Keratinocyte (primary cell): ENCODE results near the gene SLC17A3. TPM values are rescaled to one million over a fixed set of nuclear protein-coding genes. Genes with fewer than 3 reads are reported as not detected.

Experiments
- DNase-seq: peaks from one replicate; pipeline ENCODE4 v3.0.0-alpha.2; 2011; ENCODE audit warnings: low read depth, missing footprints, low spot score
- FAIRE-seq: peaks from 2 replicates; lab custom pipeline; 2011; peaks lifted over from hg19 to GRCh38; lab: Jason Lieb, UNC
- H2AFZ ChIP-seq: 2 replicates; pipeline ENCODE4 v1.6.0; 2012; ENCODE audit warnings: low read length, control low read depth, inconsistent platforms; ENCODE audit not compliant: control insufficient read depth
- H3K27ac ChIP-seq: 2 replicates; pipeline ENCODE4 v1.5.1; 2011; ENCODE audit warnings: low read length; ENCODE audit not compliant: control insufficient read depth, insufficient read depth
- H3K27me3 ChIP-seq: 3 replicates; pipeline ENCODE4 v1.6.0; 2011; ENCODE audit warnings: low read length; ENCODE audit not compliant: control insufficient read depth, insufficient read depth; ENCODE audit errors: extremely low read depth
- H3K36me3 ChIP-seq, 2 experiments: 2 replicates in 1 of 2; 3 replicates in 1 of 2; pipeline ENCODE4 v1.5.1; 2011; ENCODE audit warnings: low read length in 2 of 2, mild to moderate bottlenecking in 1 of 2; ENCODE audit not compliant: control insufficient read depth in 2 of 2, insufficient read depth in 2 of 2; ENCODE audit errors: extremely low read depth in 1 of 2
- H3K4me1 ChIP-seq: 3 replicates; pipeline ENCODE4 v1.5.1; 2011; ENCODE audit warnings: low read length; ENCODE audit not compliant: control insufficient read depth, insufficient read depth; ENCODE audit errors: extremely low read depth
- H3K4me2 ChIP-seq: 3 replicates; pipeline ENCODE4 v1.6.0; 2011; ENCODE audit warnings: low read depth, low read length; ENCODE audit not compliant: control insufficient read depth, insufficient read depth; ENCODE audit errors: extremely low read depth
- H3K4me3 ChIP-seq, 3 experiments: fragments of 200-600 bp in 1 of 3; sonication (generic) in 1 of 3; 2 replicates in 2 of 3; 3 replicates in 1 of 3; pipeline ENCODE4 v1.5.1; 2011 to 2016; ENCODE audit warnings: low read length in 3 of 3, mild to moderate bottlenecking in 3 of 3, control low read depth in 2 of 3, inconsistent platforms in 1 of 3, low read depth in 1 of 3, mixed read lengths in 1 of 3, mixed run types in 1 of 3, moderate library complexity in 1 of 3; ENCODE audit not compliant: control insufficient read depth in 2 of 3, insufficient read depth in 2 of 3; ENCODE audit errors: extremely low read depth in 1 of 3
- H3K79me2 ChIP-seq: 2 replicates; pipeline ENCODE4 v1.6.0; 2012; ENCODE audit warnings: low read length; ENCODE audit not compliant: control insufficient read depth, insufficient read depth
- H3K9ac ChIP-seq: 3 replicates; pipeline ENCODE4 v1.6.0; 2011; ENCODE audit warnings: low read length; ENCODE audit not compliant: control insufficient read depth, insufficient read depth; ENCODE audit errors: extremely low read depth
- H3K9me1 ChIP-seq: 3 replicates; pipeline ENCODE4 v1.6.0; 2011; ENCODE audit warnings: low read length; ENCODE audit not compliant: control insufficient read depth, insufficient read depth; ENCODE audit errors: extremely low read depth
- H3K9me3 ChIP-seq: 2 replicates; pipeline ENCODE4 v1.5.1; 2012; ENCODE audit warnings: low read depth, low read length; ENCODE audit not compliant: control insufficient read depth
- H4K20me1 ChIP-seq: 3 replicates; pipeline ENCODE4 v1.6.0; 2011; ENCODE audit warnings: low read length; ENCODE audit not compliant: control insufficient read depth, insufficient read depth; ENCODE audit errors: extremely low read depth
- EZH2 ChIP-seq: IDR thresholded peaks from one replicate; pipeline ENCODE4 v1.6.1; 2012; ENCODE audit warnings: inconsistent platforms, mild to moderate bottlenecking, low read length, moderate library complexity
- dilution Hi-C: fragments of 300-500 bp; cut with MboI; formaldehyde crosslinking; loops from one replicate; pipeline ENCODE4 v1.7.0; 2020; ENCODE audit warnings: low sequenced_read_pairs; ENCODE audit not compliant: extremely low pct_ligation_motif_present
- polyA plus RNA-seq, 5 experiments: library from polyadenylated mRNA; depleted of rRNA in 3 of 5; stranded (reverse) in 3 of 5; stranded (forward) in 1 of 5; unstranded in 1 of 5; fragments of >200 nt; gene quantifications; 1 replicate in 1 of 5; 2 replicates in 3 of 5; 3 replicates in 1 of 5; pipeline versions ENCODE4 v1.2.1 to v1.2.3, GENCODE V29; 2011 to 2012; ENCODE audit warnings: missing spikeins in 2 of 5, low read depth in 1 of 5, low replicate concordance in 1 of 5
- TF ChIP-seq, protein P1 (sequence below), 3 experiments: IDR thresholded peaks in 1 of 3; conservative IDR thresholded peaks in 1 of 3; optimal IDR thresholded peaks in 1 of 3; 2 replicates in 2 of 3; 3 replicates in 1 of 3; pipeline versions ENCODE3 to v1.5.1; 2011; ENCODE audit warnings: low read length in 3 of 3, mild to moderate bottlenecking in 3 of 3, moderate library complexity in 2 of 3, control low read depth in 1 of 3, inconsistent platforms in 1 of 3; ENCODE audit not compliant: insufficient read depth in 2 of 3; ENCODE audit errors: extremely low read depth in 1 of 3

Gene SLC17A3
- polyA plus RNA-seq, 1 donor (not counting 4 experiments of a cell fraction or from before 2014, with no cell fraction given): not detected

DNA sequence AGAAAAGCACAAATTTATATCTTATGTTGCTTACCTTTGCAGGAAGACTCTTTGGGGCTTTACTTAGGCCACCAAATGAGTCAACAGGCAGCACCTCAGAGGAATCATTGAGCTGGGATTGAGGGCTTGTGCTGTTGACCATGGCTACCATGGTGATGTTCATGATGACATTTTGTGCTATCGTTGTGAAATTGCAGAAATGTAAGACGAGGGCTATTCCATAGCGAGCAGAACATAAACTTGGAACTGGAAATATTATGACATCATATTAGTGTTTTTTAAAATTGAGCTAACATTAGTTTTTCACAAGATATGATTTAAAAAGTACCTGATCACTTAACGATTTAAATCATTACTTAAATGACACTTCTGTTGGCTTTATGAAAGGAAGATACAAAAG lies 11.8 kb downstream of the SLC17A3 start:
- dilution Hi-C loops: no loop called here
- H3K9me1 ChIP-seq: no peaks in the 10 kb centered on the region
- DNase-seq: no peak

GRCh38 chr6:25852756-25853155 lies 21.3 kb downstream of the SLC17A3 start:
- dilution Hi-C loops: no loop called here
- H3K4me1 ChIP-seq: no peaks in the 10 kb centered on the region
- H3K9me3 ChIP-seq: no peaks in the 10 kb centered on the region
- H2AFZ ChIP-seq: no peak overlapping the region
- H3K4me3 ChIP-seq: no peak overlapping the region
- TF ChIP-seq EZH2: no peak
- TF ChIP-seq, protein P1, sequence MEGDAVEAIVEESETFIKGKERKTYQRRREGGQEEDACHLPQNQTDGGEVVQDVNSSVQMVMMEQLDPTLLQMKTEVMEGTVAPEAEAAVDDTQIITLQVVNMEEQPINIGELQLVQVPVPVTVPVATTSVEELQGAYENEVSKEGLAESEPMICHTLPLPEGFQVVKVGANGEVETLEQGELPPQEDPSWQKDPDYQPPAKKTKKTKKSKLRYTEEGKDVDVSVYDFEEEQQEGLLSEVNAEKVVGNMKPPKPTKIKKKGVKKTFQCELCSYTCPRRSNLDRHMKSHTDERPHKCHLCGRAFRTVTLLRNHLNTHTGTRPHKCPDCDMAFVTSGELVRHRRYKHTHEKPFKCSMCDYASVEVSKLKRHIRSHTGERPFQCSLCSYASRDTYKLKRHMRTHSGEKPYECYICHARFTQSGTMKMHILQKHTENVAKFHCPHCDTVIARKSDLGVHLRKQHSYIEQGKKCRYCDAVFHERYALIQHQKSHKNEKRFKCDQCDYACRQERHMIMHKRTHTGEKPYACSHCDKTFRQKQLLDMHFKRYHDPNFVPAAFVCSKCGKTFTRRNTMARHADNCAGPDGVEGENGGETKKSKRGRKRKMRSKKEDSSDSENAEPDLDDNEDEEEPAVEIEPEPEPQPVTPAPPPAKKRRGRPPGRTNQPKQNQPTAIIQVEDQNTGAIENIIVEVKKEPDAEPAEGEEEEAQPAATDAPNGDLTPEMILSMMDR (optimal IDR thresholded peaks at IDR 0.05 in 1 of 3, IDR thresholded peaks at IDR 0.05 in 1 of 3, conservative IDR thresholded peaks at IDR 0.05 in 1 of 3; ENCODE audit: extremely low read depth in 1 of 3, insufficient read depth in 2 of 3, low read length in 3 of 3): no peak
- DNase-seq (no peak), FAIRE-seq (no peak)
- no peak overlapping the region for H3K9ac ChIP-seq
- no peak overlapping the region for H3K27ac ChIP-seq
- H3K9me1 ChIP-seq: no peaks in the 10 kb centered on the region
- H3K79me2 ChIP-seq: no peaks in the 10 kb centered on the region
- no peak overlapping the region for H3K4me2 ChIP-seq
- H3K36me3 ChIP-seq: no peaks in the 10 kb centered on the region
- H4K20me1 ChIP-seq: no peaks in the 10 kb centered on the region
- H3K27me3 ChIP-seq: no peaks in the 10 kb centered on the region

More for the DNA sequence above, 11.8 kb downstream of the SLC17A3 start:
- Histone ChIP-seq H3K9me3 (no peaks in the 10 kb centered on the region), H3K36me3 (no peaks in the 10 kb centered on the region), H3K27me3 (no peaks in the 10 kb centered on the region), H3K79me2 (no peaks in the 10 kb centered on the region), H3K4me1 (no peaks in the 10 kb centered on the region), H3K4me2 (no peak overlapping the region), H2AFZ (no peak overlapping the region), H3K4me3 (no peak overlapping the region), H4K20me1 (no peaks in the 10 kb centered on the region), H3K27ac (no peak overlapping the region), H3K9ac (no peak overlapping the region)
- TF ChIP-seq, protein P1 (optimal IDR thresholded peaks at IDR 0.05 in 1 of 3, IDR thresholded peaks at IDR 0.05 in 1 of 3, conservative IDR thresholded peaks at IDR 0.05 in 1 of 3; ENCODE audit: extremely low read depth in 1 of 3, insufficient read depth in 2 of 3, low read length in 3 of 3): no peak
- TF ChIP-seq EZH2: no peak
- FAIRE-seq: no peak
